Ammon's horn (tissue), 1 donor: ENCODE data around the gene ADAMTS20.
A peak's percentile ranks its signal among the peaks of the same experiment; 100 is the strongest.
"Not testable (repeated sequence)": the region's sequence is repeated elsewhere in the genome, so short reads cannot be mapped to it uniquely, and the experiment has no call there.

Experiments
- DNase-seq: peaks from one replicate; pipeline ENCODE4 v3.0.0-alpha.2; 2016; ENCODE audit warnings: low spot score

The ADAMTS20 gene

GRCh38 chr12:43362910-43363694 lies 188.9 kb downstream of the ADAMTS20 start:
- DNase-seq, result no peak

GRCh38 chr12:43361031-43361710 lies 190.8 kb downstream of the ADAMTS20 start:
- no peak for DNase-seq

GRCh38 chr12:43360001-43360400 lies 192.0 kb downstream of the ADAMTS20 start:
- not testable (repeated sequence) for DNase-seq

- no peak for DNase-seq
These were observed 194.9 kb downstream of the ADAMTS20 start for GRCh38 chr12:43357141-43357540.

GRCh38 chr12:43352001-43352400 lies 200.0 kb downstream of the ADAMTS20 start:
- no peak for DNase-seq

- DNase-seq, result no peak
These were observed 202.1 kb downstream of the ADAMTS20 start for GRCh38 chr12:43349863-43350262.

- no peak for DNase-seq
These were observed 203.8 kb downstream of the ADAMTS20 start for GRCh38 chr12:43348221-43348620.

GRCh38 chr12:43347026-43347425 lies 205.0 kb downstream of the ADAMTS20 start:
- peak; percentile 13 for DNase-seq

- no peak for DNase-seq
These were observed 207.0 kb downstream of the ADAMTS20 start for GRCh38 chr12:43345023-43345422.

GRCh38 chr12:43341785-43342313 lies 210.2 kb downstream of the ADAMTS20 start:
- DNase-seq, result not testable (repeated sequence)

- peak; percentile 12 for DNase-seq
These were observed 213.0 kb downstream of the ADAMTS20 start for GRCh38 chr12:43338848-43339526.

- no peak for DNase-seq
These were observed 214.2 kb downstream of the ADAMTS20 start for GRCh38 chr12:43337571-43338444.

GRCh38 chr12:43336962-43337555 lies 214.9 kb downstream of the ADAMTS20 start:
- DNase-seq, result no peak

GRCh38 chr12:43333644-43334043 lies 218.4 kb downstream of the ADAMTS20 start:
- no peak for DNase-seq

GRCh38 chr12:43332977-43333640 lies 218.9 kb downstream of the ADAMTS20 start:
- DNase-seq, result no peak

- DNase-seq, result no peak
These were observed 220.1 kb downstream of the ADAMTS20 start for GRCh38 chr12:43331935-43332334.

GRCh38 chr12:43329375-43329774 lies 222.6 kb downstream of the ADAMTS20 start:
- DNase-seq, result no peak

GRCh38 chr12:43325786-43326185 lies 226.2 kb downstream of the ADAMTS20 start:
- no peak for DNase-seq

GRCh38 chr12:43320281-43320680 lies 231.7 kb downstream of the ADAMTS20 start:
- no peak for DNase-seq

- no peak for DNase-seq
These were observed 234.0 kb downstream of the ADAMTS20 start for GRCh38 chr12:43318021-43318420.

- no peak for DNase-seq
These were observed 234.8 kb downstream of the ADAMTS20 start for GRCh38 chr12:43317156-43317555.
